Measurements from ENCODE around the gene WASF2.

WASF2 gene

DNA sequence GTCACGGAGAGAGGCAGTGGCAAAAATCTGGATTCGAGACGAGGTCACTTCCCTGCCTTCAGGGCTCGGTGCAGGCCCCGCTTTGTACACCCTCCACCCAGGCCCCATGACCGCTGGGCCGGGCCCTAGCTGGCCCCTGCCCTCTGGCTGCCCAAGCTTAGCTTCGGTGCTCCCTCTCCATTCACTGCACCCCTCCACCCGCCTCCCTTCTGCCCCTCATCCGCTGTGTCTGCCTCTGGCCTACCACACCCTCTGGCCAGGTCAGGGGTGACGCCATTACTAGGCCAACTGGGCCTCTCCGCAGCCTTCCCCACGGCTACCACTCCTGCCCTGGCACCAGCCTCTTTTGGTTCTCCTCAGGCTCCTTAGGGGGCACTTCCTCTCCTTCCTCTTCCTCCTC is 106.3 kb downstream of the WASF2 start:
- Histone ChIP-seq H3K27ac (ENCODE audit: low read depth, low read length) (no peak overlapping the region), H3F3A (ENCODE audit: insufficient read depth) (no peaks in the 10 kb centered on the region), H3K9me2 (replicated peaks; ENCODE audit: insufficient read depth, low read length) (no peaks in the 10 kb centered on the region), H2AFZ (ENCODE audit: low read depth, low read length, severe bottlenecking) (no peak overlapping the region), H3K9me3 (ENCODE audit: insufficient read depth, low read length) (no peaks in the 10 kb centered on the region), H3K79me2 (ENCODE audit: insufficient read depth, low read length) (no peaks in the 10 kb centered on the region), H3K4me2 (ENCODE audit: low read depth, low read length, poor library complexity, severe bottlenecking) (no peak overlapping the region), H3K27me3 (ENCODE audit: low read length) (no peaks in the 10 kb centered on the region), H3K9ac (ENCODE audit: low read length) (no peak overlapping the region), H4K20me1 (ENCODE audit: low read depth, low read length) (no peaks in the 10 kb centered on the region), H3K36me3 (ENCODE audit: low read length) (no peaks in the 10 kb centered on the region), H3K4me3 (ENCODE audit: insufficient read depth, low read length, poor library complexity, severe bottlenecking) (no peak overlapping the region)
- TF ChIP-seq EZH2phosphoT487 (conservative IDR thresholded peaks at IDR 0.05; ENCODE audit: low read length), result no peak
- TF ChIP-seq, protein P1, sequence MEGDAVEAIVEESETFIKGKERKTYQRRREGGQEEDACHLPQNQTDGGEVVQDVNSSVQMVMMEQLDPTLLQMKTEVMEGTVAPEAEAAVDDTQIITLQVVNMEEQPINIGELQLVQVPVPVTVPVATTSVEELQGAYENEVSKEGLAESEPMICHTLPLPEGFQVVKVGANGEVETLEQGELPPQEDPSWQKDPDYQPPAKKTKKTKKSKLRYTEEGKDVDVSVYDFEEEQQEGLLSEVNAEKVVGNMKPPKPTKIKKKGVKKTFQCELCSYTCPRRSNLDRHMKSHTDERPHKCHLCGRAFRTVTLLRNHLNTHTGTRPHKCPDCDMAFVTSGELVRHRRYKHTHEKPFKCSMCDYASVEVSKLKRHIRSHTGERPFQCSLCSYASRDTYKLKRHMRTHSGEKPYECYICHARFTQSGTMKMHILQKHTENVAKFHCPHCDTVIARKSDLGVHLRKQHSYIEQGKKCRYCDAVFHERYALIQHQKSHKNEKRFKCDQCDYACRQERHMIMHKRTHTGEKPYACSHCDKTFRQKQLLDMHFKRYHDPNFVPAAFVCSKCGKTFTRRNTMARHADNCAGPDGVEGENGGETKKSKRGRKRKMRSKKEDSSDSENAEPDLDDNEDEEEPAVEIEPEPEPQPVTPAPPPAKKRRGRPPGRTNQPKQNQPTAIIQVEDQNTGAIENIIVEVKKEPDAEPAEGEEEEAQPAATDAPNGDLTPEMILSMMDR (IDR thresholded peaks at IDR 0.05; ENCODE audit: insufficient read depth, low read length, poor library complexity, severe bottlenecking), result no peak

DNA sequence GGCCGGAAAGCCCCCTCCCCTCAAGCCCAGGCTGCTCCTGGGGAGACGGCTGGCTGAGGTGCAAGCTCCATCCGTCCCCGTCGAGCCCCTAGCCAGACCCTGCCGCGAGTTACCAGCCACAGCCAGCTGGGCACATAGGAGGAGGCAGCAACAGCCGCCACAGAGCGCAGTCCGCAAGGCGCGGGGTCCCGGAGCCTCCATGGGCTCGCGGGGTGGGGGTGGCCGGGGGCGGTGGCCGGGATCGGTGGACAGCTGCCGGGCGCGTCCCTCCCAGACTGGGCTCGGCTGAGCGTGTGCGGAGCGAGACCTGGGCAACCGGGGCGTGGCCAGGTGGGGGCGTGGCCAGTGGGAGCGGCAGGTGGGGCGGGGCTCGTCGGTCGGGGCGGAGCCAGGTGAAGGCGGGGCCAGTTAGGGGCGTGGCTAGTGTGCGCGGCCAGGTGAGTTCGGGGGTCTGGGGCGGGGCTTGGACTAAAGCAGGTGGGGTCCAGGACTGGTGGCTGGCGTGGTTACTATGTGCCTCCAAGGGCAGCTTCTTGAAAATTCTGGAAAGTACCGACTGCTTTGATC is 106.8 kb downstream of the WASF2 start, which contains the start of gene CD164L2:
Gene CD164L2 (minus strand): TSS at position 295 of the 567 bp plus-strand sequence. CDS start 94 bp downstream, at position 201.
- Histone ChIP-seq H3K4me3 (ENCODE audit: insufficient read depth, low read length, poor library complexity, severe bottlenecking) (no peak within 1 kb of the TSS), H3K9me2 (replicated peaks; ENCODE audit: insufficient read depth, low read length) (no peaks in the 10 kb centered on the region), H3F3A (ENCODE audit: insufficient read depth) (no peaks in the 10 kb centered on the region), H4K20me1 (ENCODE audit: low read depth, low read length) (no peaks in the 10 kb centered on the region), H3K9ac (ENCODE audit: low read length) (no peak within 1 kb of the TSS), H3K27me3 (ENCODE audit: low read length) (no peaks in the 10 kb centered on the region), H3K27ac (ENCODE audit: low read depth, low read length) (no peak within 1 kb of the TSS), H3K36me3 (ENCODE audit: low read length) (no peaks in the 10 kb centered on the region), H3K79me2 (ENCODE audit: insufficient read depth, low read length) (no peaks in the 10 kb centered on the region), H3K9me3 (ENCODE audit: insufficient read depth, low read length) (no peaks in the 10 kb centered on the region), H2AFZ (ENCODE audit: low read depth, low read length, severe bottlenecking) (no peak within 1 kb of the TSS), H3K4me2 (ENCODE audit: low read depth, low read length, poor library complexity, severe bottlenecking) (no peak within 1 kb of the TSS)
- TF ChIP-seq, protein P1 (IDR thresholded peaks at IDR 0.05; ENCODE audit: insufficient read depth, low read length, poor library complexity, severe bottlenecking), result no peak
- no peak for TF ChIP-seq EZH2phosphoT487 (conservative IDR thresholded peaks at IDR 0.05; ENCODE audit: low read length)

DNA sequence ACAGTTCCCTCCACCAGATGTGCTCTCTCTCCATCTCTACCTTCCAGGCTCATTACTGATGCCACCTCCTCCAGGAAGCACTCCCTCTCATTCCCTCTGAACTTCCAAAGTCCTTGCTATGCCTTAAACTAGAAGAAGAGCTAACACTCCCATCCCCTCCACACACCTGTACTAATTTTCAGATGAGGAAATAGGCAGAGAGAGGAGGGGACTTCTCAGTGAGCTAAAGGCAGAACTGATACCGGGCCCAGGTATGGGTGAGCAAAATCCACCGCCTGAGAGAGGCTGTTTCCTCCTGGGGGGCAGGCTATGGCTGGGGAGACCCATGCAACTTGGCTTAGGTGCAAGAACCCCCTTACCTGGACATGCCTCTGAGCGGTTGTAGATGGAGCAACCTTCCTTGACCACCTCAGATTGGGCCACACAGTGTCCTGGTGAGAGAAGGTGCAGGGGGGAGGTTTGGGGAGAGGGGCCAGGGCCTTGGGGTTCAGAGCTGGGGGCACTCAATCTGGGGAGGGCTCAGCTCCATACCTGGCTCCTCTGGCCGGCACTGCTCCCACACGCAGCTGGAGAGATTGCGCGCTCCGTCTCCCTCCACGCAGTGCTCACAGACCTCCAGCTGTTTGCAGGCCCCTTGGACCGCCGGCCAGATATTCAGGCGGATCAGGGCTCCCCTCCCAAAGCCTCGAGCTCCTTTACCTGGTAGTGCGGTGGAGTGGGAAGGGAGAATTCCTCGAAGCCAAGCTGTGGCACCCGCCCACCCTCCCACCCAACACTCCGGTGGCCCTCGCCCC is 107.8 kb downstream of the WASF2 start:
- Histone ChIP-seq H3K9ac (ENCODE audit: low read length) (no peak overlapping the region), H3K79me2 (ENCODE audit: insufficient read depth, low read length) (no peaks in the 10 kb centered on the region), H3K9me3 (ENCODE audit: insufficient read depth, low read length) (no peaks in the 10 kb centered on the region), H3K36me3 (ENCODE audit: low read length) (no peaks in the 10 kb centered on the region), H3K27me3 (ENCODE audit: low read length) (no peaks in the 10 kb centered on the region), H4K20me1 (ENCODE audit: low read depth, low read length) (no peaks in the 10 kb centered on the region), H3K27ac (ENCODE audit: low read depth, low read length) (no peak overlapping the region), H3K4me3 (ENCODE audit: insufficient read depth, low read length, poor library complexity, severe bottlenecking) (no peak overlapping the region), H3K9me2 (replicated peaks; ENCODE audit: insufficient read depth, low read length) (no peaks in the 10 kb centered on the region), H2AFZ (ENCODE audit: low read depth, low read length, severe bottlenecking) (no peak overlapping the region), H3K4me2 (ENCODE audit: low read depth, low read length, poor library complexity, severe bottlenecking) (no peak overlapping the region), H3F3A (ENCODE audit: insufficient read depth) (no peaks in the 10 kb centered on the region)
- TF ChIP-seq EZH2phosphoT487 (conservative IDR thresholded peaks at IDR 0.05; ENCODE audit: low read length), result no peak
- TF ChIP-seq, protein P1 (IDR thresholded peaks at IDR 0.05; ENCODE audit: insufficient read depth, low read length, poor library complexity, severe bottlenecking), result no peak

Measured in SU-DHL-6 (cell line).